Measurements from ENCODE around the gene RALGPS1. TPM values are rescaled to one million over a fixed set of nuclear protein-coding genes. Genes with fewer than 3 reads are reported as not detected.

The RALGPS1 gene
- total and polyA plus RNA-seq, 3 experiments from 2014 or later: 1.6 to 3.2 (median 2.4) TPM

DNA sequence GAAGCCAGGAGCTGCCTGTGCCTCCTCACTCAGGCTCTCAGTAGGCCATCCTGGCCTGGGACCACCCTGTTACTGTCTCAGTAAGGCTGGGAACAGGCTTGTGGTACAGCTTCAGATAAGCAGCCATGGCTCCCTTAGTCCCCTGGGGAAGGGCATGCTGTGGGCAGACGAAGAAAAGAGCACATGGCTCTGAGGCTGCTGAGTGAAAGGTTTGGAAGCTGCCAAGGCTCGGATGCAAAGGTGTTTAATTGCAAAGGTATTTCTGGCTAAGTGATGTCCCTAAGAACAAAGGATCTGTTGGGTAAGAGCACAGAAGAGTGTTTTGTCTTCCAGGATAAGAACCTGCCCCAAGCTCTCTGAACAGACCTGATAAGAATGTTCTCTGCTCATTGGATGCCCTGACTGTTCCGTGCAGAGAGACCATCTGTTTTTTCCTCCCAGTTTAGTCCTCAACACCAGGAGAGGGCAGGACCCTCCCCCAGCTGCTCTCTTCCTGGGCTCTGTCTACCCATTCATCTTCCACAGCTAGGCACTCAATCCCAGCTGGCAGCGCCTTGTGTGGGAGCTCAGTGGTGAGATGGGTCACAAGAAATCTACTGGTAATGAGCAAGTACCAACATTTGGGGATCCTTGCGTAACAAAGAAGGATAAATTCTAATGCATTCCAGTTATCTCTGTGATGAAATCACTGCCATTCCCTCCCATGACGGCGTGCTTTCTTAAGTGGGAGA is 190.2 kb downstream of the RALGPS1 start:
- no peak overlapping the region for H3K4me3 Mint-ChIP-seq
- no peaks in the 10 kb centered on the region for H3K9me3 ChIP-seq (ENCODE audit: low read length)
- peaks cover 0 to 2% of the 10 kb centered on the region in 2 donors for H3K27me3 Mint-ChIP-seq
- no peak overlapping the region for H3K27ac ChIP-seq (ENCODE audit: low read depth, low read length)
- peaks cover 0 to 6% (median 0%) of the 10 kb centered on the region in 3 donors for H3K36me3 Mint-ChIP-seq
- no peak overlapping the region for H3K27ac Mint-ChIP-seq
- no peak overlapping the region for H3K4me3 ChIP-seq (ENCODE audit: low read length)
- H3K4me1 Mint-ChIP-seq: no peaks in the 10 kb centered on the region
- no peaks in the 10 kb centered on the region for H3K27me3 ChIP-seq (ENCODE audit: insufficient read depth, low read length, poor library complexity, severe bottlenecking)
- H3K36me3 ChIP-seq (ENCODE audit: insufficient read depth, low read length): no peaks in the 10 kb centered on the region
- ChIA-PET POLR2A (no interaction called here), CTCF (no interaction called here)
- DNase-seq: no peak
- no peaks in the 10 kb centered on the region for H3K9me3 Mint-ChIP-seq
- H3K4me1 ChIP-seq (ENCODE audit: insufficient read depth, low read length): no peaks in the 10 kb centered on the region

DNA sequence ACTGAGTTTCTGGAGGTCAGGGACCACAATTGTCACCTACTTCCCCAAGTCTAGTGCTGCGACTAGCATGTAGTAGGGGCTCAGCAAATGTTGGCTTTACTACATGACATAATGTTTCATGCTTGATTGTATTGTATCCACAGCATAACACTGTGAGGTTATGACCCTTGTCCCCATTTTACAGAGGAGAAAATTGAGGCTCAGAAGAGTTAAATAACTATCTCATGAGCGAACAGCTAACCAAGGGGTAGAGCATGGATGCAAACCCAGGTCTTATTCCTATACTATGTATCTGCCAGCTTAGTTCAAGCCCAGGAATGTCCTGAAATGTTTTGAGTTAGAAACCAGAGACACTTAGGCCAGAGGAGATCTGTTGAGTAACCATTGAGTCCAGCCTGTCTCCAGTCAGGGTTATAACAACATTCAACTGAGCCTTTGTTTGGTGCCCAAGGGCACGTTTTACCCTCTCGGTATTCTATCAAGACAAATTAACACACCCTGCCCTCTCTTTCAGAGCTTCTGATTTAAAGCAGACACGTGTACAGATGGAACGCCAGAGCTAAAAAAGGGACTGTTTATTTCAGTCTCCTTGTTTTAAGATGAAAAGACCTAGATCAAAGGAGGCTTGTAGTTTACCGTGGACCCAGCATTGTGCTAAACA is 191.4 kb downstream of the RALGPS1 start:
- Mint-ChIP-seq H3K4me1 (no peaks in the 10 kb centered on the region), H3K4me3 (no peak overlapping the region), H3K9me3 (no peaks in the 10 kb centered on the region), H3K27me3 (peaks cover 0 to 2% of the 10 kb centered on the region in 2 donors), H3K27ac (no peak overlapping the region), H3K36me3 (peaks cover 0 to 6% (median 0%) of the 10 kb centered on the region in 3 donors)
- no peaks in the 10 kb centered on the region for H3K9me3 ChIP-seq (ENCODE audit: low read length)
- CTCF ChIA-PET: interaction anchor here (1.5 kb wide), 1 partner anchor 17 kb away, joined by 3 read pairs; the partner anchor contains the start of gene ANGPTL2
- DNase-seq: no peak
- no peak overlapping the region for H3K4me3 ChIP-seq (ENCODE audit: low read length)
- no peaks in the 10 kb centered on the region for H3K27me3 ChIP-seq (ENCODE audit: insufficient read depth, low read length, poor library complexity, severe bottlenecking)
- H3K36me3 ChIP-seq (ENCODE audit: insufficient read depth, low read length): no peaks in the 10 kb centered on the region
- no peaks in the 10 kb centered on the region for H3K4me1 ChIP-seq (ENCODE audit: insufficient read depth, low read length)
- POLR2A ChIA-PET: no interaction called here
- H3K27ac ChIP-seq (ENCODE audit: low read depth, low read length): no peak overlapping the region

DNA sequence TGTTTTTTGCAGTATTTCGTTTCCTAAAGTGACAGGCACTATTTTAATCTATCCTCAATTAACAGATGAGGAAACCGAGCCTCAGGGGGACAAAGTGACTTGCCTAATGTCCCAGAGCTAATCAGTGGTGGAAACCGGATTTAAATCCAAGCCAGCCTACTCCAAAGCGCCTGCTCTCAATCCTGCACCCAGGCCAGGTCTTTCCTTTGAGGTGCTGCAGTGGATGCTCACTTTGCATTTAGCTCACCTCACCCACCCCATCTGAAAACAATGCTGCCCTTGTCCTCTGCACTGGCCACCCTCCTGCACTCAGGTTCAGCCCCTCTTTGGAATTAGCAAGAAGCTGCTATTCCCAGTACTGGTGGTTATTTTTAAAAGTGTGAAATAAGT is 191.9 kb downstream of the RALGPS1 start:
- H3K36me3 Mint-ChIP-seq: peaks cover 0 to 6% (median 0%) of the 10 kb centered on the region in 3 donors
- H3K4me1 Mint-ChIP-seq: no peaks in the 10 kb centered on the region
- DNase-seq: no peak
- peaks cover 0 to 2% of the 10 kb centered on the region in 2 donors for H3K27me3 Mint-ChIP-seq
- no peaks in the 10 kb centered on the region for H3K36me3 ChIP-seq (ENCODE audit: insufficient read depth, low read length)
- H3K4me1 ChIP-seq (ENCODE audit: insufficient read depth, low read length): no peaks in the 10 kb centered on the region
- no peak overlapping the region for H3K27ac Mint-ChIP-seq
- no peak overlapping the region for H3K27ac ChIP-seq (ENCODE audit: low read depth, low read length)
- H3K4me3 ChIP-seq (ENCODE audit: low read length): no peak overlapping the region
- no peaks in the 10 kb centered on the region for H3K9me3 Mint-ChIP-seq
- no peak overlapping the region for H3K4me3 Mint-ChIP-seq
- no peaks in the 10 kb centered on the region for H3K27me3 ChIP-seq (ENCODE audit: insufficient read depth, low read length, poor library complexity, severe bottlenecking)
- ChIA-PET POLR2A (no interaction called here), CTCF (interaction anchor here (1.5 kb wide), 1 partner anchor 17 kb away, joined by 3 read pairs; the partner anchor contains the start of gene ANGPTL2)
- H3K9me3 ChIP-seq (ENCODE audit: low read length): no peaks in the 10 kb centered on the region

DNA sequence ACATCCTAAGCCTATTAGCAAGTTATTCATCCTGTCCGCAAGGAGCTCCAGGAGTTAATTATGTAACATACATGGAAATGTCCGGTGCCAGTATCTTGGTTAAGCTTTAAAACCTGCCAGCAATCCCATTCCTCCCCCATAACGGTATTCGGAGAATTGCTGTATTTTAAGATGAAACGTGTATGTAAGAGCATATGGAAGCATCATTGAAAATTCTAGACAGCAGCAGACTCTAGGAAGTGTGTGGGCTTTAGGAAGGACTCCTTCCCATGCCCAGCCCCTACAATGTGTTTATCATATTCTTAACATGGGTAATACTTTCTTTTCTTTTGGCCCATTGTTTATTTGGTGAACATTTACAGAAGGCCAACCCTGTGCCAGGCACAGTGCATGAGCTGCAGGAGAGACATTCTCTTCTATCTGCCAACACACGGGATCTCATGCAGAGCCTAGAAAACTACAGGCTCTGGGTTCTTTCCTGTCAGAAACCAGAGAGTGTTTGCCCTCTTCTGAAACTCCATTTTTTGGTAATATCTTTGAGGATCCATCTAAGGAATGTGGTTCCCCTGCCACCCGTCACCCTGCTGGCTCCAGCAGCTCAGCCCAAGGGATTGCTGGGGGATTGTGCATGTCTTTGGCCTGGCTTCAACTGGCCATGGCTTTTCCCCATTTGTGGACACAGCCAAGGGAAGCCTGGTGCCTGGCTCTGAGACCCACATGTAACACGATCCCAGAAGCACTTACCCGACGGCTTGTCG is 192.8 kb downstream of the RALGPS1 start:
- Histone ChIP-seq H3K36me3 (ENCODE audit: insufficient read depth, low read length) (no peaks in the 10 kb centered on the region), H3K4me3 (ENCODE audit: low read length) (no peak overlapping the region), H3K9me3 (ENCODE audit: low read length) (no peaks in the 10 kb centered on the region), H3K27me3 (ENCODE audit: insufficient read depth, low read length, poor library complexity, severe bottlenecking) (no peaks in the 10 kb centered on the region), H3K4me1 (ENCODE audit: insufficient read depth, low read length) (no peaks in the 10 kb centered on the region), H3K27ac (ENCODE audit: low read depth, low read length) (no peak overlapping the region)
- no peaks in the 10 kb centered on the region for H3K9me3 Mint-ChIP-seq
- ChIA-PET CTCF (interaction anchor here (1.5 kb wide), 1 partner anchor 16 kb away, joined by 3 read pairs; the partner anchor contains the start of gene ANGPTL2), POLR2A (no interaction called here)
- no peak for DNase-seq
- H3K4me1 Mint-ChIP-seq: no peaks in the 10 kb centered on the region
- no peak overlapping the region for H3K4me3 Mint-ChIP-seq
- peaks cover 0 to 2% of the 10 kb centered on the region in 2 donors for H3K27me3 Mint-ChIP-seq
- no peak overlapping the region for H3K27ac Mint-ChIP-seq
- peaks cover 0 to 6% (median 0%) of the 10 kb centered on the region in 3 donors for H3K36me3 Mint-ChIP-seq

DNA sequence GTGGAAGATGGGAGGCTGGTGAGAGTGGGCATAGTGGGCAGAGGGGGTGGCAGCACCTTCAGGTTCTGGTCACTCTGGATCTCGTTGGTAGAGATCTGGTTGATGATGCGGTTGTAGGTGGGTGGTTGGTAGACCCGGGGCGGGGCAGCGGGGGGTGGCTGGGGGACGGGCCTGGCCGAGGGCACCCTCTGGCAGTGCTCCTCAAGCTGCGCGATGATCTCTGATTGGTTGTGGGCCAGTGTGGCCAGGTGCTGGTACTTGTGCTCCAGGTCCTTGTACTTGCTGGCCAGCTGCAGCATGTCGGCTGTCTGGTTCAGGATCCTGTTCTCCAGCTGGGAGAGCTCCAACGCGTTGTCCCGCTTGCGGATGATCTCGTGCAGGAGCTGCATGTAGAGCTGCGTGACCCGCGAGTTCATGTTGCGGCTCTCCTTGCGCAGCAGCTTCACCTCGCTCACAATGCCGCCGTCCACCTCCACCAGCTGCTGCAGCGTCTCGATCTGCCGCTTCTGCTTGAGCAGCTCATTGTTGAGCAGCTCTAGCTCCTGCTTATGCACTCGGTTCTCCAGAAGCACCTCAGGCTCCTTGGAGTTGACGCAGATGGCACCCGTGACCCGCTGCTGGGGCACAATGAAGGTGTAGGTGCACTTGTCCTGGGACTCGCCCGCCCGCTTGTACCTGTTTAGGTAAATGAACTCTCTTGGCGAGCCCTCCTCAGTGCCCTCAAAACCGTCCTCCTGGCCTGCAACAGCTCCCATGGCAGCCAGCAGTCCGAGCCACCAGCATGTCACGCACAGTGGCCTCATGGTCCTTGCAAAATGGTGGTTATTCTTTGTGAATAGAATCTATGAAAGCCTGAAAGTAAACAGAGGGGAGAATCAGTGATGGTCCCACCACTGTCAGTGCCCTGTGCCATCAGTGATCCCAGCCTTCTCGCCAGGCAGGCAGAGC is 193.6 kb downstream of the RALGPS1 start:
- H3K27ac Mint-ChIP-seq: no peak overlapping the region
- no peak overlapping the region for H3K4me3 Mint-ChIP-seq
- DNase-seq: no peak
- ChIA-PET CTCF (no interaction called here), POLR2A (no interaction called here)
- Histone ChIP-seq H3K27ac (ENCODE audit: low read depth, low read length) (no peak overlapping the region), H3K27me3 (ENCODE audit: insufficient read depth, low read length, poor library complexity, severe bottlenecking) (no peaks in the 10 kb centered on the region), H3K36me3 (ENCODE audit: insufficient read depth, low read length) (no peaks in the 10 kb centered on the region), H3K4me1 (ENCODE audit: insufficient read depth, low read length) (no peaks in the 10 kb centered on the region), H3K9me3 (ENCODE audit: low read length) (no peaks in the 10 kb centered on the region), H3K4me3 (ENCODE audit: low read length) (no peak overlapping the region)
- H3K36me3 Mint-ChIP-seq: peaks cover 0 to 8% (median 0%) of the 10 kb centered on the region in 3 donors
- H3K27me3 Mint-ChIP-seq: peaks cover 0 to 2% of the 10 kb centered on the region in 2 donors
- no peaks in the 10 kb centered on the region for H3K4me1 Mint-ChIP-seq
- no peaks in the 10 kb centered on the region for H3K9me3 Mint-ChIP-seq

DNA sequence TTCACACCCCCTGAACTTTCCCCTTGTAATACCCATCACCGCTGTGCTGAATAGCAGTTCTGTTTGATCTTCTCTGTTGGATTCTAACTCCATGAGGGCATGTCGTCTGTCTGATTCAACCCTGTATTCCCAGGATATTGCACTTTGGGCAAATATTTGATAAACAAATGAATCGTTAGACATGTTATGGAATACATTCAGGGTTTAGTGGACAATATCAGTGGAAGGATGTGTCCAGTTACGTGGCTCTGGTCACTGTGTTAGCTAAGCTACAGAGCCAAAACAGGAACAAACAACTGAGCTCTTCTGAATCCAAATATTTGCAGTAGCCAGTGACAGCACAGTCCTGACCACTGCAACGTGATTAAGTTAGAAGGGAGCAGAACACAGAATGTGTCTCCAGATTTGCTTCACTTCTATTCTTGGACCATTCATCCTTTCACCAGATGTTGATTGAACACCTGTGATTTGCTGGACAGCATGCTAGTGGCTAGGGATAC is 194.7 kb downstream of the RALGPS1 start:
- Mint-ChIP-seq H3K4me3 (no peak overlapping the region), H3K9me3 (no peaks in the 10 kb centered on the region), H3K27ac (peak overlapping the region in 1 of 8 donors; percentile 36), H3K36me3 (peaks cover 0 to 8% (median 0%) of the 10 kb centered on the region in 3 donors), H3K27me3 (peaks cover 0 to 2% of the 10 kb centered on the region in 2 donors), H3K4me1 (no peaks in the 10 kb centered on the region)
- Histone ChIP-seq H3K4me1 (ENCODE audit: insufficient read depth, low read length) (no peaks in the 10 kb centered on the region), H3K27ac (ENCODE audit: low read depth, low read length) (no peak overlapping the region), H3K9me3 (ENCODE audit: low read length) (no peaks in the 10 kb centered on the region), H3K27me3 (ENCODE audit: insufficient read depth, low read length, poor library complexity, severe bottlenecking) (no peaks in the 10 kb centered on the region), H3K4me3 (ENCODE audit: low read length) (no peak overlapping the region), H3K36me3 (ENCODE audit: insufficient read depth, low read length) (no peaks in the 10 kb centered on the region)
- ChIA-PET POLR2A (no interaction called here), CTCF (no interaction called here)
- no peak for DNase-seq

DNA sequence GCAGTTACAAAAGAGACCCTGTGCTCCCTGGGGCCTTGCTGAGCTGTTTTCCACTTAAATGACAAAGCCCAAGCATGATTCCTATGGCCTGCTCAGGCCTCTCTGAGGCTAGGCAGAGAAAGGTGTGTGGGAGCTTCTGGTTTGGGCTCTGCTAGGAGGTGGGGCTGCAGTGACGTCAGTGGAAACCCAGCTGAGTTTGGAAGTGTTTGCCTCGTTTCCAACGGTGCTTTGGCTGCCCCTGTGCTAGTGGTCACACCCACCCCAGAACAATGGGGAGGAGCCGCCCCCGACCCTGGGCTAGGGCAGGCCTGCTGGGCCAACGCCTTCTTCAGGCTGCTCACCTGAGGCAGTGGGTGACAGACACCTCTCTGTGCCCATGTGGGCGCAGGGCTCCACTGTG is 197.5 kb downstream of the RALGPS1 start:
- Histone ChIP-seq H3K9me3 (ENCODE audit: low read length) (no peaks in the 10 kb centered on the region), H3K27me3 (ENCODE audit: insufficient read depth, low read length, poor library complexity, severe bottlenecking) (no peaks in the 10 kb centered on the region), H3K36me3 (ENCODE audit: insufficient read depth, low read length) (no peaks in the 10 kb centered on the region), H3K4me1 (ENCODE audit: insufficient read depth, low read length) (peaks cover 9% of the 10 kb centered on the region), H3K27ac (ENCODE audit: low read depth, low read length) (no peak overlapping the region), H3K4me3 (ENCODE audit: low read length) (no peak overlapping the region)
- Mint-ChIP-seq H3K36me3 (peaks cover 0 to 3% (median 0%) of the 10 kb centered on the region in 3 donors), H3K27ac (no peak overlapping the region), H3K4me3 (no peak overlapping the region), H3K4me1 (peaks cover 12 to 18% (median 14%) of the 10 kb centered on the region in 3 donors), H3K9me3 (no peaks in the 10 kb centered on the region), H3K27me3 (peaks cover 0 to 3% of the 10 kb centered on the region in 2 donors)
- CTCF ChIA-PET: no interaction called here
- no peak for DNase-seq
- POLR2A ChIA-PET: no interaction called here

All from CD8-positive, alpha-beta memory T cell (primary cell).